SH-SY5Y (cell line): ENCODE data around the gene CNR2.

ENCODE experiments used
- GATA2 ChIP-seq: IDR thresholded peaks from 2 replicates; pipeline ENCODE4 v1.6.1; 2011; ENCODE audit warnings: mild to moderate bottlenecking, low read depth, low read length
- GATA3 ChIP-seq: IDR thresholded peaks from 2 replicates; pipeline ENCODE4 v1.6.1; 2011; ENCODE audit warnings: low read depth, mild to moderate bottlenecking, low read length, moderate library complexity

- TF ChIP-seq GATA3 (no peak), GATA2 (no peak)
Measured at GRCh38 chr1:23854568-23854967, 58.6 kb downstream of the CNR2 start.
